Nephron progenitor cell (in vitro differentiated cells): ENCODE results near the gene FNDC11.

Source experiments
- DNase-seq: peaks from one replicate; pipeline ENCODE4 v3.0.0; 2021
- H3K27ac Mint-ChIP-seq: 2 replicates; pipeline ENCODE4 v1.8.0; 2021; ENCODE audit warnings: mild to moderate bottlenecking, moderate library complexity, mixed read lengths
- H3K27me3 Mint-ChIP-seq: 2 replicates; pipeline ENCODE4 v1.8.0; 2021; ENCODE audit warnings: mild to moderate bottlenecking, low read depth, mixed read lengths; ENCODE audit not compliant: poor library complexity
- H3K36me3 Mint-ChIP-seq: 2 replicates; pipeline ENCODE4 v1.8.0; 2021; ENCODE audit warnings: low read depth, mixed read lengths
- H3K4me1 Mint-ChIP-seq: 2 replicates; pipeline ENCODE4 v1.8.0; 2021; ENCODE audit warnings: mixed read lengths
- H3K4me3 Mint-ChIP-seq: 2 replicates; pipeline ENCODE4 v1.8.0; 2021; ENCODE audit warnings: mild to moderate bottlenecking, moderate library complexity, mixed read lengths
- H3K9me3 Mint-ChIP-seq: 2 replicates; pipeline ENCODE4 v1.8.0; 2021; ENCODE audit warnings: mild to moderate bottlenecking, moderate library complexity, mixed read lengths
- CTCF ChIP-seq: fragments of 200-600 bp; sonication (generic); IDR thresholded peaks from 2 replicates; pipeline ENCODE4 v1.5.0; 2021; ENCODE audit warnings: antibody characterized with exemption

FNDC11 gene

GRCh38 chr20:63548542-63548941, 5.4 kb upstream of the FNDC11 start:
- Mint-ChIP-seq H3K27ac (no peak overlapping the region), H3K9me3 (no peaks in the 10 kb centered on the region), H3K36me3 (no peaks in the 10 kb centered on the region), H3K27me3 (peaks cover 38% of the 10 kb centered on the region), H3K4me1 (peaks cover 14% of the 10 kb centered on the region), H3K4me3 (no peak overlapping the region)
- no peak for DNase-seq
- TF ChIP-seq CTCF = no peak

- Mint-ChIP-seq H3K4me3 (no peak overlapping the region), H3K36me3 (no peaks in the 10 kb centered on the region), H3K27ac (no peak overlapping the region), H3K27me3 (peaks cover 37% of the 10 kb centered on the region), H3K4me1 (peaks cover 14% of the 10 kb centered on the region), H3K9me3 (no peaks in the 10 kb centered on the region)
- DNase-seq = no peak
- TF ChIP-seq CTCF = no peak
Observed at GRCh38 chr20:63549019-63549418, 4.9 kb upstream of the FNDC11 start.

- DNase-seq = no peak
- no peak for TF ChIP-seq CTCF
- H3K36me3 Mint-ChIP-seq = no peaks in the 10 kb centered on the region
- H3K27me3 Mint-ChIP-seq = peaks cover 31% of the 10 kb centered on the region
- H3K27ac Mint-ChIP-seq = no peak overlapping the region
- H3K4me3 Mint-ChIP-seq = no peak overlapping the region
- H3K9me3 Mint-ChIP-seq = no peaks in the 10 kb centered on the region
- peaks cover 14% of the 10 kb centered on the region for H3K4me1 Mint-ChIP-seq
Observed at GRCh38 chr20:63549679-63550282, 4.2 kb upstream of the FNDC11 start.

GRCh38 chr20:63551068-63551467, 2.9 kb upstream of the FNDC11 start:
- Mint-ChIP-seq H3K4me1 (peaks cover 14% of the 10 kb centered on the region), H3K4me3 (no peak overlapping the region), H3K36me3 (no peaks in the 10 kb centered on the region), H3K27me3 (peaks cover 23% of the 10 kb centered on the region), H3K27ac (no peak overlapping the region), H3K9me3 (no peaks in the 10 kb centered on the region)
- no peak for TF ChIP-seq CTCF
- DNase-seq = no peak

- Mint-ChIP-seq H3K36me3 (no peaks in the 10 kb centered on the region), H3K4me3 (peak overlapping the region; percentile 28), H3K27me3 (peaks cover 26% of the 10 kb centered on the region), H3K4me1 (peaks cover 20% of the 10 kb centered on the region), H3K27ac (no peak overlapping the region), H3K9me3 (no peaks in the 10 kb centered on the region)
- no peak for DNase-seq
- no peak for TF ChIP-seq CTCF
Observed at GRCh38 chr20:63552481-63553249, 1.3 kb upstream of the FNDC11 start.
